T-helper 2 cell (primary cell): ENCODE data around the gene USH1C.
A peak's percentile ranks its signal among the peaks of the same experiment; 100 is the strongest.

Source experiments
- DNase-seq, 5 experiments: peaks; one replicate each; pipeline versions ENCODE4 v3.0.0 to v3.0.0-alpha.2; 2012 to 2022

The USH1C gene

GRCh38 chr11:17568944-17569343 lies 24.7 kb upstream of the USH1C start:
- no peak for DNase-seq

- peak in 1 of 5 experiments; percentile 25 for DNase-seq
These were observed 20.4 kb upstream of the USH1C start for GRCh38 chr11:17564687-17565042.

GRCh38 chr11:17563961-17564686 lies 19.9 kb upstream of the USH1C start:
- no peak for DNase-seq

GRCh38 chr11:17563231-17563646 lies 19.0 kb upstream of the USH1C start:
- no peak for DNase-seq

GRCh38 chr11:17561526-17561925 lies 17.3 kb upstream of the USH1C start:
- DNase-seq: no peak

- no peak for DNase-seq
These were observed 16.8 kb upstream of the USH1C start for GRCh38 chr11:17561111-17561415.

GRCh38 chr11:17560281-17561110 lies 16.3 kb upstream of the USH1C start:
- DNase-seq: no peak

- no peak for DNase-seq
These were observed 15.3 kb upstream of the USH1C start for GRCh38 chr11:17559341-17560087.

- DNase-seq: no peak
These were observed 14.7 kb upstream of the USH1C start for GRCh38 chr11:17558916-17559315.

- no peak for DNase-seq
These were observed 14.0 kb upstream of the USH1C start for GRCh38 chr11:17558025-17558780.

- DNase-seq: no peak
These were observed 12.8 kb upstream of the USH1C start for GRCh38 chr11:17556999-17557398.

GRCh38 chr11:17554487-17554886 lies 10.3 kb upstream of the USH1C start:
- no peak for DNase-seq

GRCh38 chr11:17553249-17553546 lies 9.0 kb upstream of the USH1C start:
- DNase-seq: no peak

- no peak for DNase-seq
These were observed 8.4 kb upstream of the USH1C start for GRCh38 chr11:17552392-17553248.

- DNase-seq: no peak
These were observed 7.8 kb upstream of the USH1C start for GRCh38 chr11:17552041-17552355.

- DNase-seq: no peak
These were observed 7.3 kb upstream of the USH1C start for GRCh38 chr11:17551347-17552040.

GRCh38 chr11:17550450-17551346 lies 6.5 kb upstream of the USH1C start:
- DNase-seq: no peak

- no peak for DNase-seq
These were observed 4.2 kb upstream of the USH1C start for GRCh38 chr11:17548444-17548843.

- DNase-seq: no peak
These were observed 3.7 kb upstream of the USH1C start for GRCh38 chr11:17547932-17548331.

- DNase-seq: no peak
These were observed 2.9 kb upstream of the USH1C start, which contains the start of gene OTOG for GRCh38 chr11:17547051-17547577. Gene OTOG, plus strand, starts transcription at chr11:17547259. Its CDS starts 114 bp downstream, at chr11:17547373.
